ENCODE measurements around the gene TEX11. TPM values are rescaled to one million over a fixed set of nuclear protein-coding genes. Genes with fewer than 3 reads are reported as not detected.

The TEX11 gene
- total and polyA plus RNA-seq, 8 donors: 0.06 TPM; not detected in 7

GRCh38 chrX:70635669-70636068 is 272.8 kb downstream of the TEX11 start:
- H3K4me3 ChIP-seq: no peak overlapping the region
- intact Hi-C loops (cut with DNase I): no loop called here
- H3K4me1 ChIP-seq: no peaks in the 10 kb centered on the region
- ATAC-seq (no peak), DNase-seq (no peak)
- H3K27ac ChIP-seq: no peak overlapping the region
- H3K27me3 ChIP-seq: peaks cover 0 to 5% of the 10 kb centered on the region in 2 donors
- peaks cover 0 to 4% of the 10 kb centered on the region in 2 donors for H3K9me3 ChIP-seq
- TF ChIP-seq, protein P1, sequence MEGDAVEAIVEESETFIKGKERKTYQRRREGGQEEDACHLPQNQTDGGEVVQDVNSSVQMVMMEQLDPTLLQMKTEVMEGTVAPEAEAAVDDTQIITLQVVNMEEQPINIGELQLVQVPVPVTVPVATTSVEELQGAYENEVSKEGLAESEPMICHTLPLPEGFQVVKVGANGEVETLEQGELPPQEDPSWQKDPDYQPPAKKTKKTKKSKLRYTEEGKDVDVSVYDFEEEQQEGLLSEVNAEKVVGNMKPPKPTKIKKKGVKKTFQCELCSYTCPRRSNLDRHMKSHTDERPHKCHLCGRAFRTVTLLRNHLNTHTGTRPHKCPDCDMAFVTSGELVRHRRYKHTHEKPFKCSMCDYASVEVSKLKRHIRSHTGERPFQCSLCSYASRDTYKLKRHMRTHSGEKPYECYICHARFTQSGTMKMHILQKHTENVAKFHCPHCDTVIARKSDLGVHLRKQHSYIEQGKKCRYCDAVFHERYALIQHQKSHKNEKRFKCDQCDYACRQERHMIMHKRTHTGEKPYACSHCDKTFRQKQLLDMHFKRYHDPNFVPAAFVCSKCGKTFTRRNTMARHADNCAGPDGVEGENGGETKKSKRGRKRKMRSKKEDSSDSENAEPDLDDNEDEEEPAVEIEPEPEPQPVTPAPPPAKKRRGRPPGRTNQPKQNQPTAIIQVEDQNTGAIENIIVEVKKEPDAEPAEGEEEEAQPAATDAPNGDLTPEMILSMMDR (IDR thresholded peaks at IDR 0.05): no peak
- no peaks in the 10 kb centered on the region for H3K36me3 ChIP-seq

DNA sequence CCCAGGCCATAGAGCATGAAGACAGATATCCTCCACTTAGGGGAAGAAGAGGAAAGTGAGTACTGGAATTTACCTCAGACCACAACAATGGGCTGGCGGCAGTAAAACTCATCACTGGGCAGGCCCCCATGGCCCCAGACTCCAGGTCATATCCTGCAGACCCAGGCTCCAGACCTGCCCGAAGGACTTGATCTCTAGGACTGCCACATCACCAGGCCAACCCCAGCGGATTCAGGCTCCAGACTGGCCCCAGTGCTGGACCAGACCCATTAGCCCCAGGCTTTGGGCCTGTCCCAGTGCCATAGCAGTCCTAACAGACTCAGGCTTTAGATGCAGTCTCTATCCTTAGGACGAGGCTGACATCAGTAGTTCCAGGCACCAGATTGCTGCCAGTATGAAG is 273.3 kb downstream of the TEX11 start:
- intact Hi-C loops (cut with DNase I): no loop called here
- DNase-seq: no peak
- Histone ChIP-seq H3K27me3 (peaks cover 0 to 5% of the 10 kb centered on the region in 2 donors), H3K4me3 (no peak overlapping the region), H3K27ac (no peak overlapping the region), H3K9me3 (peaks cover 0 to 4% of the 10 kb centered on the region in 2 donors), H3K4me1 (no peaks in the 10 kb centered on the region), H3K36me3 (no peaks in the 10 kb centered on the region)
- no peak for ATAC-seq
- TF ChIP-seq, protein P1 (IDR thresholded peaks at IDR 0.05): no peak

GRCh38 chrX:70621743-70622142 is 286.8 kb downstream of the TEX11 start:
- intact Hi-C loops (cut with DNase I): no loop called here
- no peak for ATAC-seq
- Histone ChIP-seq H3K36me3 (no peaks in the 10 kb centered on the region), H3K4me1 (no peaks in the 10 kb centered on the region), H3K4me3 (no peak overlapping the region), H3K27ac (no peak overlapping the region), H3K27me3 (no peaks in the 10 kb centered on the region), H3K9me3 (no peaks in the 10 kb centered on the region)
- TF ChIP-seq, protein P1 (IDR thresholded peaks at IDR 0.05): no peak
- DNase-seq: no peak

GRCh38 chrX:70618467-70618866 is 290.0 kb downstream of the TEX11 start:
- TF ChIP-seq, protein P1 (IDR thresholded peaks at IDR 0.05): no peak
- intact Hi-C loops (cut with DNase I): no loop called here
- H3K4me3 ChIP-seq: no peak overlapping the region
- H3K4me1 ChIP-seq: no peaks in the 10 kb centered on the region
- H3K27me3 ChIP-seq: peaks cover 0 to 6% of the 10 kb centered on the region in 2 donors
- H3K27ac ChIP-seq: no peak overlapping the region
- no peak for ATAC-seq
- no peaks in the 10 kb centered on the region for H3K9me3 ChIP-seq
- H3K36me3 ChIP-seq: no peaks in the 10 kb centered on the region
- no peak for DNase-seq

DNA sequence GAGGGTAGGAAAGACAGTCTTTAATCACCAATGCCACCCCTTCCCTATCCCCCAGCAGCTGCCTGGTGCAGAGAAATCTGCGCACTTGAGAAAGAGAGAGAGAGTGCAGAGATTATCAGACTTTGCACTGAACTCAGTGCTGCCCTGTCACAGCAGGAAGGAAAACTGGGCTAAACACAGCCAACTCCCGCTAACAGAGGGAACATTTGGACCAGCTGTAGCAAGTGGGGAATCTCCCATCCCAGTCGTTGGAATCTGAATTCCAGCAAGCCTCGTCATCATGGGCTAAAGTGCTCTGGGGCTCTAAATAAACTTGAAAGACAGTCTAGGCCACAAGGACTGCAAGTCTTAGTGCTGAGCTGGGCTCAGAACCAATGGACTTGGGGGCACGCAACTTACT is 295.2 kb downstream of the TEX11 start:
- Histone ChIP-seq H3K4me1 (no peaks in the 10 kb centered on the region), H3K27me3 (peaks cover 0 to 6% of the 10 kb centered on the region in 2 donors), H3K36me3 (no peaks in the 10 kb centered on the region), H3K4me3 (no peak overlapping the region), H3K9me3 (no peaks in the 10 kb centered on the region), H3K27ac (no peak overlapping the region)
- ATAC-seq (no peak), DNase-seq (no peak)
- TF ChIP-seq, protein P1 (IDR thresholded peaks at IDR 0.05): no peak
- intact Hi-C loops (cut with DNase I): no loop called here
